CD4-positive, alpha-beta T cell treated with Interleukin-12 subunit alpha and Interleukin-12 subunit beta, for 1 hour (primary cell): ENCODE measurements around the gene MRPS2.
"Not testable (repeated sequence)": the region's sequence is repeated elsewhere in the genome, so short reads cannot be mapped to it uniquely, and the experiment has no call there.

ENCODE experiments used
- DNase-seq: peaks from one replicate; pipeline ENCODE4 v3.0.0-alpha.2; 2020

The MRPS2 gene

DNA sequence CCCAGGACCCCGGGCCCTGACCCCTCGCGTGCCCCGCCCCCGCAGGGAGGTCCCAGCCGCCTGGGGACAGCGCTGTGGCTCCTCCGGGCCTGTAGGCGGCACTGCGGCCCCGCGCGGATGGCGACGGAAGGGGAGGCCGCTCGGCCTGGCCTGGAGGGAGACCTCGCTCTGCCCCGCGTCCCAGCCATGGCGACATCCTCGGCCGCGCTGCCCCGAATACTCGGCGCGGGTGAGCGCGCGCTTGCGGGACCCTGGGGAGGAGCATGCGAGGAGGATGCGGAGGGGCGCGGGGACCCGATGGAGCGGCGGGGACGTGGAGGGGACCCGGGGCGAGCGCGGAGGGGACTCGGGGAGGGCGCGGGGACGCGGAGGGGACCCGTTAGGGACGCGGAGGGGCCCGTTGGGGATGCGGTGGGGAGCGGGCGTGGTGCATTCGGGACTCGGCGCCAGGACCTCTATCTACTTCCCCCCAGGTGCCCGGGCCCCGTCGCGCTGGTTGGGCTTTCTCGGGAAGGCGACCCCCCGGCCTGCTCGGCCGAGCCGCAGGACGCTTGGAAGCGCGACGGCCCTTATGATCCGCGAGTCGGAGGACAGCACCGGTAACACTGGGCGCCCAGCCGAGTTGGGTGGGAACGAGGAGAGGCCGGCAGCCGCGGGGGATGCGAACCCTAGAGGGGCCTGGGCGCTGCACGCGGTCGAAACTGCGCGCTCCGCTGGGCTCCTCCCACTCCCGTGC lies at the start of gene MRPS2:
MRPS2 (plus strand) TSS at position 158 of the 736 bp plus-strand sequence; CDS start at position 187, 29 bp downstream.
- DNase-seq = peak; percentile 89

DNA sequence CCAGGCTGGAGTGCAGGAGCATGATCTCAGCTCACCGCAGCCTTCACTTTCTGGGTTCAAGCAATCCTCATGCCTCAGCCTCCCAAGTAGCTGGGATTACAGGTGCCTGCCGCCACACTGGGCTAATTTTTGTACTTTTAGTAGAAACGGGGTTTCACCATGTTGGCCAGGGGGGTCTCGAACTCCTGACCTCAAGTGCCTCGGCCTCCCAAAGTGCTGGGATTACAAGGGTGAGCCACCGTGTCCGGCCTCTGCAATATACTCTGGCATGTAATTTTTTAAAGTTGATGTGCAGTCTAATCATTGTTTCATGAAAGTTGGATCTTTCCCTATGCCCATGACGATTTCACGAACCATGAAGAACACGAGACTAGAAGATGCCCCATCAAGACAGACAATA lies 49.5 kb upstream of the MRPS2 start:
- no peak for DNase-seq

DNA sequence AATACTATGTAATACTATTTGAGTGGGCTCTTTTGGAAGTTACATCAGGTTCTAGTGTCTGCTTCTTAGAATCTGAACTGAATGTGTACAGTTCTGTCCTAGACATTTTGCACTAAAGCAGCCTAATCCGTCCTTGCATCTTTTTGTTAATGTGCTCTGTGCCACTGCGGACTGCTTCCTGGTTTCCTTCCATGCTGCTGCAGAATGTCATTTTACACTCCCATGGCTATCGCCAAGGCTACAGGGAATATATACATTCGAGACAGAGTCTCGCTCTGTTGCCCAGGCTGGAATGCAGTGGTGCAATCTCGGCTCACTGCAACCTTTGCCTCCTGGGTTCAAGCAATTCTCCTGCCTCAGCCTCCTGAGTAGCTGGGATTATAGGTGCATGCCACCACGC lies 48.6 kb upstream of the MRPS2 start:
- not testable (repeated sequence) for DNase-seq

DNA sequence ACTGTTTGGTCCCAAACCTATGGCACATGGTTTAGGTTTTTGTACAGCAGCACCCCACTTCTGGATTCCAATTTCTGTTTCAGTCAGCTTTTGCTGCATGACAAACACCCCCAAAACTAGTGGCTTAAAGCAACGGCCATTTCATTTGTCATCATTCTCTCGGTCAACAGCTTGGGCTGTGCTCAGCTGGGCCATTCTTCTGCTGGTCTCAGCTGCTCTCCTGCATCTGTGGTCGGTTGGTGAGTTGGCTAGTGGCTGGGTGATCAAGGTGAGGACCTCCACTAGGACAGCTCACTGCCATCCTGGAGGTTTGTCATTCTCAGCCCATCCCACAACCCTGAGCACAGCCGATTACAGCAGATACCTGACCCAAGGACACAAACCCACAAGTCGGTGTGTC lies 45.7 kb upstream of the MRPS2 start:
- no peak for DNase-seq

DNA sequence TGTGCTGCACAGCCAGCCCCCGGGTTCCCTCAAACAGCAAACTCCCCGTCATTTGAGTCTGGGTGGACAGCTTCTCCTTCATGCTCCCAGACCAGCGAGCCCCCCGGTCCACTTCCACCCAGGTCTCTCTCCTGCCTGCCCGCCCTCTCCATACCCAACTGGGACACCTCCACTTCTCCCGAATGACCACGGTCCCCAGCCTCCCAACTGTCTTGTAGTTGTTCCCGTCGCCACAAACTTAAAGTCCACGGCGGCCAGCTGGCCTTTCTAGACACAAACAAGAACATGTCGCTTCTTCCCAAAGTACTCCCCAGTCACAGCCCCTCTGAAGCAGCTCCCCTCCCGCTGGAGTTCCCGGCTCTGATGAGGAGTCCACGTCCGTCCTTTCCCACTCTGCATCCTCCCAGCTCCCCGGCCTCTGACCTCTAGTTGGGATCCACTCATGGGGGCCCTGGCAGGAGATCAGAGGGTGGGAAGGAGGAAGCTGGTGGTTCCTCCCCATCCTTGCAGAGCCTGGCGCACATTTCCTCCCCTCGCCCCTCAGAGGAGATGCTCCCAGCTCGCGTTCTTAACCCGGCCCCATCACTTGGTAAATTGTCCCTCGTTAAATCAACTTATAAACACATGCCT lies 45.0 kb upstream of the MRPS2 start:
- DNase-seq = no peak

DNA sequence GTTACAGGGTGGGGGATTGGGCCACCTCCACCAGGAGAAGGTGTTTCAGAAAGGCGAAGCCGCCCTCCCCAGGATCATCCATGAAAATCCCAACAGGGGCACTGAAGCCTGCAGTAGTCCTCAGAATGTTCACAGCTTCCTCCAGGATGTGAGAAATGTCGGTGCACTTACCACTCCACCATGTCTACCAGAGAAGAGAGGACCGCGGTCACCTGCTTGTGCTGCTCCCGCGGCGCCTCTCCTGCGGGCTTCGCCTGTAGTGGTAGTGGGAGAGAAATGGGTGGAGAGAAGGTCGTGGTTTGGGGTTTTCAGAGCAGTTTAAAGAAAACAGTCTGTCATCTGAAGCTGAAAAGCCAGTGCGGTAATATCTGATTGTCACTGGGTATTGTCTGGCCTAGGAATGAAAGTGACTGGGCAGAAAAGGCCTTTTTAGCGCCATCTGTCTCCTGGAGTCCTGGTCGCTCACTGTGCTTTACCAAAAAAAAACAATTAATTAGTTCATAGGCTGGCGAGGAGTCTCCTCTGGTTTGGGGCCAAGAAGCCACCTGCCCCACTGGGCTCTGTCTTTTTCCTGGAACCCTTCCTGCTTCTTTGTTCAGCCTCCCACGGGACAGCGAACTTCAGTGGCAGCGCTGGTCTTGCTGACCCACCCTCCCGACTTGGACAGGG lies 43.9 kb upstream of the MRPS2 start:
- DNase-seq = no peak

DNA sequence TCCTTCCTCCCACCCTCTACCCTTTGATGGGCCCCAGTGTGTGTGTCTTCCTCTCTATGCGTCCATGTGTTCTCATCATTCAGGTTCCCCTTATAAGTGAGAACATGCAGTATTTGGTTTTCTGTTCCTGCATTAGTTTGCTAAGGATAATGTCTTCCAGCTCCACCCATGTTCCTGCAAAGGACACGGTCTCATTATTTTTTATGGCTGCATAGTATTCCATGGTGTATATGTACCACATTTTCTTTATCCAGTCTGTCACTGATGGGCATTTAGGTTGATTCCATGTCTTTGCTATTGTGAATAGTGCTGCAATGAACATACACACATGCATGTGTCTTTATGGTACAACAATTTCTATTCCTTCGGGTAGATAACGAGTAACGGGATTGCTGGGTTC lies 42.0 kb upstream of the MRPS2 start:
- not testable (repeated sequence) for DNase-seq

DNA sequence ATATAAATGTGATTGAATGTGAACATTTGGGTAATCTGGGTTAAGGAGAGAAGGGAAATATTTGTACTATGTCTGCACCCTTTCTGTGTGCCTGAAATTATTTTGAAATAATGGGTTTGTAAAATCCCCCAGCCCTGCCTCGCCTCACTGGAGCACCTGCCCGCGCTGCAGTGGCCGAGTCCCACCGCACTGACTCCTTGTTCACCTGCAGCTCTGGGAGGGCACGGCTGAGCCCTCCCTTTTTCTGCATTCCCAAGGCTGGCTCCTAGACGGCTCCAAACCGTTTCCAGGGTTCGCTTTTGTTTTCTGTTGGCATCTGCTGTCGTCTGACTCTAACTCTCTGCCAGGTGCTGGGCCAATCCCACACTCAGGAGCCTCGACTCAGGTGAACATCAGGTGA lies 38.5 kb upstream of the MRPS2 start:
- no peak for DNase-seq

DNA sequence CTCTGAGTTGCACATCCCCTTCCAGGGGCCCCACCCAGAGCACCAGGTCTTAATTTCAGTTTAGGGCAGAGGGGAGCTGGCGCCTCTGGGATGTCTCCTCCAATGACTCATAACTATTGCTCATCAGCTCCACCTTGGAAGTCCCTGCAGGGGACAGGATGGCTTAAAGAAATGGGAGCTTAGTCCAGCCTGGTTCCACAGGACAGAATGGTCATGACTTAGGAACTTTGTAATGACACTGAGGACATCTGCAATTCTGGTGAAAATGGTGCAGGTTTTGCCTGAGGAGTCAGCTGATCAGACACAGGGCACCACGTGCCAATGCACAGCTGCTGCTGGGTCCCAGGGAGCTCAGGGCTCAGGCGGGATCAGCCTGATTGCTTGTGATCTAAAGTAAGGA lies 37.3 kb upstream of the MRPS2 start:
- DNase-seq = no peak

DNA sequence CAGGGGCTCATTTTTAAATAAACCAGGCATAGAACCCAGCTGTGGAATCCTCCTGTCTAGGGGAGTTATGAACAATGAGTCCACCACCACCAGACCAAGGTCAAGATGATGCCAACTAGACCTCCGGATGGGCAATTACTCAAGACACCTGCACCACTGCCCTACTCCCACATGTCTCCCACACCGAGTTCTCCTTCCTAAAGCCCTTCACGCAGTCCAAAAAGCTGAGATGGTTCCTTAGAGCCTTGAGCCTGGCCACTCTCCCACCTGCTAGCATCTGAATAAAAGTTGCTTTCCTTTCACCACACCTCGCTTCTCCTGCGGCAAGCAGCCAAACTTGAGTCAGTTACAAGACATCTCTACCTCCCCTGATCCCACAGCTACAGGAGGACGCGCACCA lies 36.3 kb upstream of the MRPS2 start:
- DNase-seq = no peak

DNA sequence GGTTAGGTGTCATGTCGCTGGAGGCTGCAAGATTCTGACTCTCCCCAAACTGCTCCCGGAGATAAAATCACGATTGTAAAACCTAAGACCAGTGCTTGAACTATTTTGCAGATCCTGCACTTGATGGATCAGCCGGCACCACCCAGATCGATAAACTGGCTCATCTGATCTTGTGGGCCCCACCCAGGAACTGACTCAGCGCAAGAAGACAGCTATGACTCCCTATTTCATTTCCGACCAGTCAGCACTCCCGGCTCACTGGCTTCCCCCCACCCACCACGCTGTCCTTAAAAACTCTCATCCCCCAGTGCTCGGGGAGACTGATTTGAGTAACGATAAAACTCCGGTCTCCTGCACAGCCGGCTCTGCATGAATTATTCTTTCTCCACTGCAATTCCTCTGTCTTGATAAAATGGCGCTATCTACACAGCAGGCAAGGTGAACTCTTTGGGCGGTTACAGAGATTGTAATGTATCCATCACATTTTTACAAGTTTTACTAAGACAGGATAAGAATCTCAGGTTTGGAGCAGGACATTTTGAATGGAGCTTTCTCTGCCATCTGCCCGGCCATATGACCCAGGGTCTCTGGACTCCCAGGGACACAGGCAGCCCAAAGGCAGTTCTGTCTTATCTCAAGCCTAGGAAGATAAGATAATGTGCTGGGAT lies 31.5 kb upstream of the MRPS2 start:
- peak; percentile 44 for DNase-seq

DNA sequence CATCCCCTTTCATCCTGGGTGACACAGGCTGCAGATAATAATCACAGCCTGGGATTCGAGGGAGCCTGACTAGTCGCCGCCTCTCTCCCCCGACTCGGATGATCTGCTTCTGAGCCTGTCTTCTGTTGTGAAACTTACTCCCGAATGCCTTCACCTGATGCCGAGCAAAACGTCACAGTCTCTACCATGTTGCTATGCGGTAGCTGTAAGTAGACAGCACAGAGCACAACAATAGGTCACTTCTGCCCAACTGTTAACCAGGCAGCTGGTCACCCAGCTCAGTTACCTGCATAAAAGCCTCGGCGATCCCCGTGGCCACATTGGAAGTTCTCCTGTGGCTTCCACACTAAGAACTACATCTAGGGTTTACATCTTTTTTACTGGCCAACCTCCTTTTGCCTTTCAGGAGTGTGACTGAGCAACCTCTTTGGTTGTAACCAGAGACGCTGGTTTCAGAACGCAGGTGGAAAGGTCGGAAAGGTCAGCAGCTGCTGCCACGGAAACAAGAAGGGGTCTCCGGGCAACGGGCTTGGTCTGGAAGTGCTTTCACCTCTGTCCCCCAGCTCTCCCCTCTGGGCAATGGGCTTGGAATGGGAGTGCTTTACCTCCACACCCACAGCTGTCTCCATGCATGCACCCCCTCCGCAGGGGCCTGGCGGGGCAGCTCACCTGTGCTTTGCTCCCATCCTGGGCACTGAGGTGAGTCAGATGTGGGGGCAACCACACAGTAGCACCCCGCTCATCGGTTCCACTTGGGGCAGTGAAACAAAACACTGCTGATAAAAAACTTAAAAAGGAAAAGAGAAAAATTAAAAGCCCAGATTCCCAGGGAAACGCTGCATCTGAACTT lies 28.5 kb upstream of the MRPS2 start:
- no peak for DNase-seq

DNA sequence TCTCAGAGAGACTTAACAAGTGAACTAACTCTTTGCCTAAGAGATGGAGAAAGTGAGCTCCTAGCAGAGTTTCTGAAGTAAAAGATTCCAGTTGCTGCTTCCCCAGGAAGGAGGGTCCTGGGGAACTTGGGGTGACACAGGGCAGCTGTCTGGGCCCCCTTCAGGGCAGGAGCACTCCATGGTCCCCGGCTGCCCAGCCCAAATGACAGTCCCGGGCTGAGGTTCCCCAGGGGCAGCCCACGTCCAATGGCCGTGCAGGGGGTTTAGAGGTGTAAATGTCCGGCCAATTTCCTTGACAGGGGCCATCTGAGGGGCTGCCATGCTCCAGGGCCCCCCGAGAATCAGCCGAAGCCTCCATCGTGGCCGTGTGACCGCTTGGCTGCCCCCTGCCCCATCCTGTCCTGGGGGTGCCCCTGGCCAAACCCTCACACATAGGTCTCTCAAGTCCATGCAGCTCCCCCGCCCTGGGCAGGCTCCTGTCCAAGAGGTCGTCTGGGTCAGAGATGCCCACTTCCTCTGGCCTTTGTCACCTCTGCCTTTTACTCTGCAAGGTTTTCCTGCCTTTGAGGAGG lies 26.4 kb upstream of the MRPS2 start:
- no peak for DNase-seq

DNA sequence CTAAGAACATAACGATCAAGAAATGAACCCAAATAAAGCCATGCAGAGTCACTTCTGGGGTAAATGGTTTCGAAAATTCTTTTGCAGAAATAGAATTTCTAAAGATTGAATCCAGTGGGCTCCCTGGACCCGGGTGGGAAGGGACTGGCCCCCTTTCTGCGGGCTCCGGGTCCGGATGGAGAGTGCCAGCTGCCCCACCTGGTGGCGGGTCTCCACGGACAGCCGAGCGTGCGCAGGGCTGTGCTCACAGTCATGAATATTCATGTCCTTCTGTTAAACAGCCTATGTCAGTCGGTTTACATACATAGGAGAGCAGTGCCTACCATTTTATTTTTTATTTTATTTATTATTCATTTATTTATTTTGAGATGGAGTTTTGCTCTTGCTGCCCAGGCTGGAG lies 25.6 kb upstream of the MRPS2 start:
- no peak for DNase-seq

DNA sequence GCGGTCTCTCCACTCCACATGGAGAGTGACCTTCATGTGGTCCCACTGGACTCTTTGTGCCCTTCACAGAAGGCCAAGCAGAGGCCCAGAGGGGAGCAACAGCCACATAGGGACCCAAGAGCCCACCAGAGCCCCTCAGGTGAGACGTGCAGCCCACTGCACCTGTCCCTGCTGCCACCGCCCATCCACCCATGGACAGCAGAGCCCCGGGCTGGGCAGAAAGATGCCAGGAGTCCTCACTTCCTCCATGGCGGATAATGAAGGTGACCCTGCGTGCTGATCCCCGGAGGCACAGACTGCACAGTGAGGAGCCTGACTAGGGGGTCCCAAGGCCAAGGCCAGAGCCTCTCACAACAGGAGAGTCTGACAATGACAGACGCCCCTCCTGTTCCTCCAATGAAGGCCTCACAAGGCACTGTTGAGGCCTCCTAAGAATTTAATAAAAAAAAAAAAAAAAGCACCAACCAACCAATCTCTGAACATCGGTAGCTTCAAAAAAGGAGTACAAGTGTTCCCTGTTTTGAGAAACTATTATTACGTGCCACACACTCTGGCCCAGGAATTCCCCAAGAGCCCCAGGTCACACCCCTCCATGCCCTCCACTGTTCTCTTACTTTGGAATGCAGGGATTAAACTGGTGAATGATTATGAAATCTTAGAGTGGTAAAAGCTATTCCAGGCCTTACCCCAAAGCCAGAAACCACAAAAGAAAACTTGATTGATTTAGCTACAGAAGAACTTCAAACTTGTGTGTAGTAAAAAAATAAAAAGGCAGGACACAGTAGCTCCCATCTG lies 23.7 kb upstream of the MRPS2 start:
- no peak for DNase-seq

DNA sequence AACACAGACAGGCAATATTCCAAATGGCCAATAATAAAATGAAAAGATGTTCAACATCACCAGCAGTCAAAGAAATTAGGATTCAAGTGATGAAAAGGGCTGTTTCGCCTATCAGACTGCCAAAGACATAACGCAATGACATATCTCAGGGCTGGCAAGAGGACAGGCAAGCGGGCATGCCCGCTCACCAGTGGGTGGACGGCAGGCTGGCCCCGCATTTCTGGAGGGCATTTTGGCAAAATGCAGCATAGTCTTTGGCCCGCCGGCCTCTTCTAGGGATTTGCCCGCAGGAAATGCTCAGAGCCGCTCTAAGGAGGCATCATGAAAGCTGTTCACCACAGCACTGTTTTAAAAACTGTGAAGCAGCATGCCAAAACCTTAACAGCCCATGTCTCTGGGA lies 22.3 kb upstream of the MRPS2 start:
- no peak for DNase-seq

DNA sequence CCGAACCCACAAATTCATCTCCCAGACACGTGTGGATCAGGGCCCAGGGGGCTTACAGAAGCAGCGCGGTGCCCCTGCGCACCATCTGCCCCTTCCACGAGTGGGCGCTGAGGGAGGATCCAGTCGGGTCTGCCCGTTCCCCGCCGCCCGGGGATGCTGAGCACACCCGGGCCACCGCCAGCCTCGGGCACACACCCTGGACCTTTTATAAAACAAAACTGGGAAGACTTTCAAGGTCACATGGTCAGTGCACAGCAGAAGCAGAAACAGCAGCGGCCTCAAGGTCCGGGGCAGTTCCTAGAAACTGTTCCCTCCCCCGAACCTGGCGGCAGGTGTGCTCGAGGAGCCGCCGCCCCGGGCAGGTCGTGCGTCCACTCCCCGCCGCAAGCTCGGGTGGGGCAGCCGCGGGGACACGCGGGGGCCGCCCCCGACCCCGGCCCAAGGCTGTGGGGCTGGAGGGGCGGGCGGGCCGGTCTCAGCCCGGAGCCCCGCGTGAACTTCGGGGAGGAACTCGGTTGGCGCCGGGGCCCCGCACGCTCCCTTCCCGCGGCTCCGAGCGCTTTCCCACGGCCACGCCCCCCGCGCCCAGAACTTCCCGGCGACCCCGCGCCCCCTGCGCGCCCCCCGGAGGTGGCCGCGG lies 21.5 kb upstream of the MRPS2 start:
- DNase-seq = no peak

DNA sequence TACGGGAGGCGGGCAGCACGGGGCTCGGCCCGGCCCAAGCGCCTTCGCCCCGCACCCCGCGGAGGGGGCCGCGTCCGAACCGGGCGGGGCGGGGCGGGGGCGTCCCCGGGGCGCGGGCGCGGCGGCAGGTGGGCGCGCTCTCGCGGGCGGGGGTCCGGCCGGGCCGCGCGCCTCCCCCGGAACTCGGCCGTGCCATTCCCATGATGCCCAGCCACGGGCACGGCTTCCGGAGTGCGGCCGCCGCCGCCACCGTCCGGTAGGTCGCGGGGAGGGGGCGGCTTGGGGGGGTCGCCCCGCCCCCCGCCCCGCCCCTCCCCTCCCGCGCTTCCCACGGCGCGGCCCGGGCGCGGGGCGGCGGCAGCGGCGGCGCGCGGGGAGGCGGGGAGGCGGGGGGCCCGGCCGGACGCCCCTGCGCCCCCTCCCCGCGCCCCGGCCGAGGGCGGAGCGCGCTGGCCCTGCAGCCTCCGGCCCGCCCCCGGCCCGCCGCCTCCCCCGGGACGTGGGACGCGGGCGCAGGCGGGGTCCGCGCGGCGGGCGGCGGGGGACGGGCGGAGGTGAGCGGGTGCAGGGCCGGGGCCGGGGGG lies 20.9 kb upstream of the MRPS2 start, which contains the start of gene PPP1R26:
PPP1R26 (plus strand) TSS at position 314 of the 584 bp plus-strand sequence. CDS start 4,729 bp downstream, outside the sequence.
- DNase-seq = no peak

DNA sequence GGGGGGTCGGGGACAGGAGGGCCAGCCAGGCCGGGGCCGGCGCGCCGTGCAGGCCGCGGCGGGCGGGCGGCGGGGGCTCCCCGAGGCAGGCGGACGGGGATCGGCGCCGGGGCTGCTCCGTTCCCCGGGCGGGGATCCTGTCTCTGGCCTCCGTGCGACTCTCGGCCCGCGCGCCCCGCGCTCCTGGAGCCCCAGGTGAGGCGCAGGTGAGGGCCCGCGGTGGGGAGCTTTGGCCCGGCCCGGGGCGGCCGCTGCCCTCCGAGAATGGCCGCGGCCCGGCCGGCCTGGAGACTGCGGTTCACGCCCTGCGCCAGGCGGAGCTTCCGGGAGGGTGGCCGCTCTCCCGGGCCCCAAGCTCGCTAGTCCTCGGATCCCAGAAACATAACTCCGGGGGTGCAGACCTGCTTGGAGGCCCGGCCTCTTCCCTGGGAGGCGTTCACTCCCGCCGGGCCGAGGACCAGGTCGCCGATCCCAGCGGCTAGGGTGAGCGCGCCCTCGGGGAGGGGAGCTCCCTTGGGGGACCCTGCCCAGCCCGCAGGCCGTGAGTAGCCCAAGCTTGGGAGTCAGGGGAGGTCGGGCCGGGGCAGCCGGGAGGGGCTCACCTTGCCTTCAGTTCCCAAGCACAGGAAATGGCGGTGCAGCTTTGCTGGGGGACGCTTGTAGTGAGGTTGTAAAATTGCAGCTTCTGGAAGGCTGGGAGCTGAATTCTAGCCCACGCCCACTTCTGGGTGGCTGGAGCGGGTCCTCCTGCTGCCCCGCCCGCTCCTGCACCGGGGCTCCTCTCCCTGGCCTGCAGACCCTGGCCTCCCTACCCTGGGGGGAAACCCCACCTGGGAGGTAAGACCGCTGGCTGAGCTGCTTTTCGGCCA lies 20.2 kb upstream of the MRPS2 start:
- DNase-seq = no peak
